Gastroesophageal sphincter (tissue), 4 donors: ENCODE data around the gene BPTF. TPM values are rescaled to one million over a fixed set of nuclear protein-coding genes. Genes with fewer than 3 reads are reported as not detected.

Experiments used
- ATAC-seq: fragments of 150-250 bp; one replicate; pipeline ENCODE4 v1.9.1; 2016; ENCODE audit warnings: mild to moderate bottlenecking, moderate library complexity
- H3K27ac ChIP-seq, 4 donors: fragments of 200-600 bp; sonication (generic) in 3 of 4; 1 replicate in 3 of 4; 2 replicates in 1 of 4; pipeline ENCODE4 v1.5.1; 2016 to 2019
- H3K27me3 ChIP-seq: fragments of 200-600 bp; sonication (generic); one replicate; pipeline ENCODE4 v1.5.1; 2019
- H3K36me3 ChIP-seq, 2 donors: fragments of 200-600 bp; sonication (generic); one replicate each; pipeline ENCODE4 v1.5.1; 2019; ENCODE audit warnings: control low read depth in 1 of 2
- H3K4me1 ChIP-seq, 3 donors: fragments of 200-600 bp; sonication (generic); 1 replicate in 2 of 3; 2 replicates in 1 of 3; pipeline ENCODE4 v1.5.1; 2016 to 2019; ENCODE audit warnings: control low read depth in 2 of 3
- H3K4me3 ChIP-seq, 2 donors: fragments of 200-600 bp; sonication (generic); one replicate each; pipeline ENCODE4 v1.5.1; 2019; ENCODE audit warnings: mild to moderate bottlenecking in 1 of 2, moderate library complexity in 1 of 2
- H3K9me3 ChIP-seq, 3 donors: fragments of 200-600 bp; sonication (generic); one replicate each; pipeline ENCODE4 v1.5.1; 2017 to 2019; ENCODE audit warnings: control low read depth in 2 of 3
- CTCF ChIP-seq, 4 experiments: fragments of 200-600 bp in 2 of 4; fragments of 450-650 bp in 2 of 4; sonication (generic) in 1 of 4; IDR thresholded peaks; one replicate each; pipeline ENCODE4 v1.5.1; 2017 to 2019; ENCODE audit warnings: antibody characterized with exemption in 4 of 4, mild to moderate bottlenecking in 2 of 4, moderate library complexity in 2 of 4
- EP300 ChIP-seq: sonication (generic); formaldehyde crosslinking; IDR thresholded peaks from one replicate; pipeline ENCODE4 v1.6.1; 2017; ENCODE audit warnings: antibody characterized with exemption, mild to moderate bottlenecking
- POLR2A ChIP-seq, 2 donors: fragments of 450-650 bp; IDR thresholded peaks; one replicate each; pipeline ENCODE4 v1.6.1; 2017; ENCODE audit warnings: antibody characterized with exemption in 2 of 2, mild to moderate bottlenecking in 2 of 2, moderate library complexity in 1 of 2
- POLR2AphosphoS5 ChIP-seq: sonication (generic); formaldehyde crosslinking; IDR thresholded peaks from one replicate; pipeline ENCODE4 v1.6.1; 2017; ENCODE audit warnings: antibody characterized with exemption
- WGBS, 2 donors: methylation state at CpG; one replicate each; pipeline ENCODE4 v1.1.5; 2018; ENCODE audit warnings: low coverage in 1 of 2; 5-methylcytosine and 5-hydroxymethylcytosine counted together
- total RNA-seq, 4 donors: library from RNA; depleted of rRNA; stranded (reverse); fragments of >200 nt; gene quantifications; one replicate each; pipeline ENCODE4 v1.1.0, GENCODE V29; 2016

The BPTF gene
- 10 to 100 TPM; 55.5 to 74.5 (median 68.3) TPM for total RNA-seq

- Histone ChIP-seq H3K27ac (peak within 1 kb of the TSS; percentile 94 to 98 (median 97)), H3K36me3 (no peaks in the 10 kb centered on the region), H3K4me3 (peak within 1 kb of the TSS; percentile 82 to 90), H3K27me3 (no peaks in the 10 kb centered on the region), H3K4me1 (peaks cover 0 to 42% (median 7%) of the 10 kb centered on the region in 3 donors), H3K9me3 (no peaks in the 10 kb centered on the region)
- 0 to 7% methylated on average over 3 to 13 of the region's 88 CpGs for WGBS, 2 donors
- ATAC-seq: peak; percentile 97
- TF ChIP-seq POLR2AphosphoS5 (peak; percentile 78), POLR2A (IDR thresholded peaks at IDR 0.05) (peak; percentile 44 to 55), CTCF (IDR thresholded peaks at IDR 0.05) (peak; percentile 95 to 99 (median 98)), EP300 (no peak)
These were observed at the start of gene BPTF for GRCh38 chr17:67824735-67825626. Gene BPTF, plus strand, starts transcription at chr17:67825503. Its CDS starts 222 bp downstream, at chr17:67825725.

DNA sequence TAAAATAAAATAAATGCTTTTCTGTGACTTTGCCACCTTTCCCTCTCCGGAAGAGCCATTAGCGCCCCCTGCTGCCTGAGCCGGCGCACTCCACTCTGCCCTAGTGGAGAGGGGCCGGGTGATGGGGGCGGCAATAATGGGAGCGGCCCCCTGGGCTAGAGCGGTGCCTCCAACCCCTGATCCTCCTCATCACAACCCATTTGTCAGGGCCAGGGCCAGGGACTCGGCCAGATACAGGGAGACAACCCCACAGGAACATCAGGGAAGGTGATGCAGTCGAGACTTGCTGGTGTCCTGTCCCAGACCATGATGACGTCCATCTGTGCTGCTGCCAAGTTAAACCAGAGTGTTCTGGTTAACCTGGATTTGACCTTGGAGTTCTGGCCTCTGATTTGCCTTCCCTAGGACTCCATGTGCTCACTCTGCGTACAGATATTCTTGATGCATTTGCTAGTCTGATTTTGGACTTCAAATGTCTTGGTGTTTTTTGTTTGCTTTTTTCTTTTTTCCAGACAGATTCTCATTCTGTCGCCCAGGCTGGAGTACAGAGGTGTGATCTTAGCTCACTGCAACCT is 46.1 kb upstream of the BPTF start:
- peak overlapping the region in 1 of 4 donors; percentile 27 for H3K27ac ChIP-seq
- H3K27me3 ChIP-seq: no peaks in the 10 kb centered on the region
- WGBS, 2 donors: 18 to 20% methylated on average over 1 to 11 of the region's 13 CpGs
- no peak for TF ChIP-seq EP300
- TF ChIP-seq CTCF (IDR thresholded peaks at IDR 0.05): peak in 3 of 4 experiments; percentile 27 to 57 (median 45)
- no peaks in the 10 kb centered on the region for H3K36me3 ChIP-seq
- ATAC-seq: peak; percentile 61
- H3K9me3 ChIP-seq: no peaks in the 10 kb centered on the region
- H3K4me3 ChIP-seq: no peak overlapping the region
- H3K4me1 ChIP-seq: peaks cover 0 to 11% (median 0%) of the 10 kb centered on the region in 3 donors

- TF ChIP-seq POLR2A (IDR thresholded peaks at IDR 0.05) (no peak), POLR2AphosphoS5 (no peak), CTCF (IDR thresholded peaks at IDR 0.05) (no peak), EP300 (no peak)
- H3K27me3 ChIP-seq: no peaks in the 10 kb centered on the region
- no peak overlapping the region for H3K4me3 ChIP-seq
- H3K4me1 ChIP-seq: peaks cover 0 to 3% (median 0%) of the 10 kb centered on the region in 3 donors
- H3K36me3 ChIP-seq: no peaks in the 10 kb centered on the region
- 68 to 80% methylated on average over 6 to 7 of the region's 10 CpGs for WGBS, 2 donors
- H3K9me3 ChIP-seq: no peaks in the 10 kb centered on the region
- ATAC-seq: no peak
- H3K27ac ChIP-seq: no peak overlapping the region
These were observed 40.8 kb upstream of the BPTF start for GRCh38 chr17:67784364-67785121.

DNA sequence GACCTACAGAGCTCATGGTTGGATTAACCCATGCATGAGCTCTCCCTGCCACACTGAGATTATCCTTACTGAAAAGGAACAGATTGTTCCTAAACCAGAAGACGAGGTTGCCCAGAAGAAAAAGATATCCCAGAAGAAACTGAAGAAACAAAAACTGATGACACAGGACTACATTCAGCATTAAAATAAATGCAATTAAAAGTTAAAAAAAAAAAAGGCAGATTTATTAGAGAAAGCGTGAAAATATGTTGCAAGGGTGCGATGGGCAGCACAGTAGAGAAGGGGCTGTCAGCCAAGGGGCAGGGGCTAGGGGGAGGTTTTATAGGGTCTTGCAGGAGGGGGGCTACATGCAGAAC is 40.2 kb upstream of the BPTF start:
- H3K9me3 ChIP-seq: no peaks in the 10 kb centered on the region
- H3K27ac ChIP-seq: no peak overlapping the region
- TF ChIP-seq POLR2AphosphoS5 (no peak), CTCF (IDR thresholded peaks at IDR 0.05) (no peak), POLR2A (IDR thresholded peaks at IDR 0.05) (no peak), EP300 (no peak)
- no peak overlapping the region for H3K4me3 ChIP-seq
- no peaks in the 10 kb centered on the region for H3K36me3 ChIP-seq
- H3K4me1 ChIP-seq: no peaks in the 10 kb centered on the region
- WGBS, 2 donors: 93 to 100% methylated on average over 1 to 3 of the region's 3 CpGs
- H3K27me3 ChIP-seq: no peaks in the 10 kb centered on the region
- ATAC-seq: no peak
